Panc1 (cell line): ENCODE results near the gene GALT. TPM values are rescaled to one million over a fixed set of nuclear protein-coding genes. Genes with fewer than 3 reads are reported as not detected.

Source experiments
- ATAC-seq: fragments of 200-7000 bp; cut with Tn5 transposase; 2 replicates; pipeline ENCODE4 v1.9.1; 2020; ENCODE audit warnings: mild to moderate bottlenecking, moderate library complexity
- BruUV-seq: library from RNA; stranded (reverse); fragments of 400-500 nt; replicated peaks from 2 replicates; lab custom pipeline; 2021; lab: Mats Ljungman, UMichigan
- CTCF ChIA-PET: fragments of 300-600 bp; sonication (Branson Sonifier 250); formaldehyde crosslinking; loops from one replicate; lab custom pipeline; 2022; ENCODE audit warnings: antibody characterized with exemption; lab: Charles Lee
- POLR2A ChIA-PET: fragments of 300-600 bp; sonication (Branson Sonifier 250); formaldehyde crosslinking; loops from one replicate; lab custom pipeline; 2022; ENCODE audit warnings: antibody characterized with exemption; lab: Charles Lee
- DNase-seq: peaks from one replicate; pipeline ENCODE4 v3.0.0-alpha.2; 2010; ENCODE audit warnings: low read depth, low spot score
- H3K27ac ChIP-seq: 2 replicates; pipeline ENCODE4 v1.5.1; 2011; ENCODE audit warnings: mild to moderate bottlenecking, low read length, inconsistent platforms
- H3K27me3 ChIP-seq: fragments of 200-500 bp; sonication (Bioruptor generic); 2 replicates; pipeline ENCODE4 v1.6.0; 2014; ENCODE audit warnings: low read length, inconsistent platforms; ENCODE audit not compliant: control insufficient read depth, insufficient read depth
- H3K36me3 ChIP-seq: fragments of 200-500 bp; sonication (Bioruptor generic); 2 replicates; pipeline ENCODE4 v1.5.1; 2014; ENCODE audit warnings: inconsistent platforms, mild to moderate bottlenecking, low read length, moderate library complexity; ENCODE audit not compliant: control insufficient read depth, insufficient read depth
- H3K4me1 ChIP-seq: 2 replicates; pipeline ENCODE4 v1.5.1; 2011; ENCODE audit warnings: inconsistent platforms, mild to moderate bottlenecking, low read length, moderate library complexity; ENCODE audit not compliant: control insufficient read depth, insufficient read depth
- H3K4me3 ChIP-seq, 2 experiments: 2 replicates each; pipeline ENCODE4 v1.5.1; 2011 to 2012; ENCODE audit warnings: low read depth in 2 of 2, low read length in 2 of 2, mild to moderate bottlenecking in 2 of 2, inconsistent platforms in 1 of 2, moderate library complexity in 1 of 2
- H3K9me3 ChIP-seq: fragments of 200-500 bp; sonication (Bioruptor generic); 2 replicates; pipeline ENCODE4 v1.5.1; 2014; ENCODE audit warnings: low read depth, mild to moderate bottlenecking, inconsistent platforms, low read length, moderate library complexity; ENCODE audit not compliant: control insufficient read depth, insufficient read depth
- CTCF ChIP-seq: fragments of 450-650 bp; IDR thresholded peaks from 2 replicates; pipeline ENCODE4 v1.5.1; 2017; ENCODE audit warnings: mild to moderate bottlenecking
- POLR2AphosphoS5 ChIP-seq: IDR thresholded peaks from 2 replicates; pipeline ENCODE4 v1.6.1; 2012; ENCODE audit warnings: mild to moderate bottlenecking, low read depth, low read length, moderate library complexity
- REST ChIP-seq, 2 experiments: IDR thresholded peaks; 2 replicates each; pipeline ENCODE4 v1.6.1; 2011 to 2012; ENCODE audit warnings: low read depth in 2 of 2, control low read depth in 1 of 2, low read length in 1 of 2, mild to moderate bottlenecking in 1 of 2, moderate library complexity in 1 of 2; ENCODE audit not compliant: insufficient read depth in 1 of 2
- SIN3A ChIP-seq: IDR thresholded peaks from 2 replicates; pipeline ENCODE4 v1.6.1; 2012; ENCODE audit warnings: low read depth, mild to moderate bottlenecking, low read length, moderate library complexity, borderline replicate concordance; ENCODE audit not compliant: insufficient read depth
- TCF7L2 ChIP-seq: IDR thresholded peaks from 2 replicates; pipeline ENCODE4 v1.6.1; 2011; ENCODE audit warnings: mild to moderate bottlenecking, low read depth, low read length, inconsistent platforms
- in situ Hi-C: cut with HindIII; loops from 2 replicates; pipeline ENCODE4 v1.10.0; 2016; ENCODE audit warnings: low sequenced_read_pairs, low pct_unique_long_range_greater_than_20kb
- intact Hi-C: fragments of 100-400 bp; cut with micrococcal nuclease; formaldehyde crosslinking; loops from one replicate; pipeline ENCODE4 v1.10.0; 2022; ENCODE audit not compliant: unreplicated experiment
- total RNA-seq: library from RNA; stranded (reverse); gene quantifications from one replicate; pipeline ENCODE4 v1.2.1, GENCODE V29; 2021; ENCODE audit not compliant: unreplicated experiment

GALT gene
- total RNA-seq, 1 experiment from 2014 or later: 42.5 TPM

GRCh38 chr9:34665067-34665380 is 18.5 kb downstream of the GALT start:
- DNase-seq (no peak), ATAC-seq (peak; percentile 40)
- no TSS peak for BruUV-seq
- TF ChIP-seq POLR2AphosphoS5 (no peak), TCF7L2 (no peak), SIN3A (peak; percentile 47; the same call in 1 of the 2 replicates), CTCF (no peak), REST (IDR thresholded peaks at IDR 0.05; ENCODE audit: insufficient read depth in 1 of 2, low read depth in 2 of 2, low read length in 1 of 2) (no peak)
- ChIA-PET CTCF (interaction anchor here (0.6 to 2.5 kb wide), 8 partner anchors 9 to 101 kb away, joined by 3 to 11 read pairs (median 4); partner anchors contain the start of gene GALT), POLR2A (interaction anchor here (0.6 to 0.8 kb wide), 3 partner anchors 28 to 514 kb away, joined by 3 to 5 read pairs (median 3); partner anchors contain the start of gene SIGMAR1)
- intact Hi-C loops: no loop called here
- Histone ChIP-seq H3K36me3 (no peaks in the 10 kb centered on the region), H3K27me3 (no peaks in the 10 kb centered on the region), H3K4me1 (peaks cover 8% of the 10 kb centered on the region; the same call in 1 of the 2 replicates), H3K4me3 (peak overlapping the region; percentile 65 to 94), H3K27ac (peak overlapping the region; percentile 70), H3K9me3 (no peaks in the 10 kb centered on the region)
- in situ Hi-C loops: no loop called here

GRCh38 chr9:34665381-34666250 is 19.1 kb downstream of the GALT start:
- ATAC-seq (peak; percentile 91), DNase-seq (peak; percentile 67)
- peak overlapping the region; percentile 97 for H3K27ac ChIP-seq
- no peaks in the 10 kb centered on the region for H3K36me3 ChIP-seq
- intact Hi-C loops: no loop called here
- H3K9me3 ChIP-seq: no peaks in the 10 kb centered on the region
- TF ChIP-seq SIN3A: peak; percentile 37; the same call in 1 of the 2 replicates
- TF ChIP-seq REST (IDR thresholded peaks at IDR 0.05; ENCODE audit: insufficient read depth in 1 of 2, low read depth in 2 of 2, low read length in 1 of 2): no peak
- TF ChIP-seq CTCF: no peak
- peak; percentile 89 for TF ChIP-seq POLR2AphosphoS5
- no peak for TF ChIP-seq TCF7L2
- CTCF ChIA-PET: interaction anchor here (0.6 to 2.5 kb wide), 8 partner anchors 10 to 102 kb away, joined by 3 to 11 read pairs (median 4); partner anchors contain the start of gene GALT
- peaks cover 8% of the 10 kb centered on the region; the same call in 1 of the 2 replicates for H3K4me1 ChIP-seq
- TSS peak; percentile 95 for BruUV-seq
- H3K27me3 ChIP-seq: no peaks in the 10 kb centered on the region
- H3K4me3 ChIP-seq: peak overlapping the region; percentile 94 to 98
- in situ Hi-C loops: no loop called here
- POLR2A ChIA-PET: interaction anchor here (0.6 to 0.8 kb wide), 4 partner anchors 28 to 513 kb away, joined by 3 to 9 read pairs (median 4); partner anchors contain the start of gene SIGMAR1
